Activated T-helper 1 cell treated with anti-CD3 and anti-CD28 coated beads, Interleukin-12 subunit alpha, Interleukin-12 subunit beta, Interleukin-2, Interleukin-4 antibody, amounts not matched to agents 30 ng/mL and 10 ng/mL and 1 ng/mL, durations not matched to agents 14 hours and 24 hours and 36 hours (primary cell): ENCODE measurements around the gene PALM. TPM values are rescaled to one million over a fixed set of nuclear protein-coding genes. Genes with fewer than 3 reads are reported as not detected.
"Not testable (repeated sequence)": the region's sequence is repeated elsewhere in the genome, so short reads cannot be mapped to it uniquely, and the experiment has no call there.

Experiments
- DNase-seq: peaks from one replicate; pipeline ENCODE4 v3.0.0; 2021; ENCODE audit warnings: low spot score
- H3K27ac Mint-ChIP-seq: one replicate; pipeline ENCODE4 v1.8.0; 2021; ENCODE audit warnings: mild to moderate bottlenecking, mixed read lengths
- H3K27me3 Mint-ChIP-seq: one replicate; pipeline ENCODE4 v1.8.0; 2022; ENCODE audit warnings: mild to moderate bottlenecking, moderate library complexity, mixed read lengths; ENCODE audit not compliant: insufficient read depth
- H3K36me3 Mint-ChIP-seq: one replicate; pipeline ENCODE4 v1.8.0; 2021; ENCODE audit warnings: low read depth, mixed read lengths
- H3K4me1 Mint-ChIP-seq: one replicate; pipeline ENCODE4 v1.8.0; 2021; ENCODE audit warnings: low read depth, mixed read lengths
- H3K4me3 Mint-ChIP-seq: one replicate; pipeline ENCODE4 v1.8.0; 2021; ENCODE audit warnings: mild to moderate bottlenecking, moderate library complexity, mixed read lengths
- H3K9me3 Mint-ChIP-seq: one replicate; pipeline ENCODE4 v1.8.0; 2021; ENCODE audit warnings: mixed read lengths
- intact Hi-C: fragments of 100-400 bp; cut with micrococcal nuclease; formaldehyde crosslinking; loops from one replicate; pipeline ENCODE4 v1.15.1; 2024
- total RNA-seq: library from RNA; stranded (reverse); gene quantifications from 2 replicates; pipeline ENCODE4 v1.2.3, GENCODE V29; 2022

The PALM gene
- total RNA-seq, 1 donor from 2014 or later = 0.18 TPM

DNA sequence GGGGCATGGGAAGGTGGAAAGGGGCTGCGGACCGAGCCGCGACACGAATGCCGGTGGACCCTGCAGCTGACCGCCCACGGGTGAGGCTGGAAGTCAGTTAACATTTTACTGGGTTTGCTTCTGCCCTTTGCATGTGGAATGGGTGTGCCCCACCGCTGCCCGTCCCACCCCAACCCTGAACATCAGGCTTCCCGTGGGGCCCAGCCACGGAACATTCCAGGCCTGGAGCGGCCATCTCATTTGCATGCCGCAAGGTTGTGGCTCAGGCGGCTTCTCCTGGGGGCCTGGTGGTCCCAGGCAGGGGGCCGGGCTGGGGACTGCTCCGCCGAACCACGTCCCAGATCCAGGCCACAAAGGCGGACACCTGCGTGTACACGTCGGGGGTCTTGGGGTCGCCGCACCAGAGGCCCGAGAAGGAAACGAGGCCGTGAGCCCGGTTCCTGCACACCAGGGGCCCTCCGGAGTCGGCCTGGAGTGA is 23.2 kb upstream of the PALM start:
- H3K4me1 Mint-ChIP-seq = no peaks in the 10 kb centered on the region
- H3K27me3 Mint-ChIP-seq = no peaks in the 10 kb centered on the region
- H3K4me3 Mint-ChIP-seq = no peak overlapping the region
- intact Hi-C loops = loop anchor here (10.0 kb wide), 1 partner anchor 559 kb away; the partner anchor contains the start of genes ATP5F1D and MIDN
- H3K27ac Mint-ChIP-seq = no peak overlapping the region
- no peak for DNase-seq
- no peaks in the 10 kb centered on the region for H3K9me3 Mint-ChIP-seq
- H3K36me3 Mint-ChIP-seq = no peaks in the 10 kb centered on the region

DNA sequence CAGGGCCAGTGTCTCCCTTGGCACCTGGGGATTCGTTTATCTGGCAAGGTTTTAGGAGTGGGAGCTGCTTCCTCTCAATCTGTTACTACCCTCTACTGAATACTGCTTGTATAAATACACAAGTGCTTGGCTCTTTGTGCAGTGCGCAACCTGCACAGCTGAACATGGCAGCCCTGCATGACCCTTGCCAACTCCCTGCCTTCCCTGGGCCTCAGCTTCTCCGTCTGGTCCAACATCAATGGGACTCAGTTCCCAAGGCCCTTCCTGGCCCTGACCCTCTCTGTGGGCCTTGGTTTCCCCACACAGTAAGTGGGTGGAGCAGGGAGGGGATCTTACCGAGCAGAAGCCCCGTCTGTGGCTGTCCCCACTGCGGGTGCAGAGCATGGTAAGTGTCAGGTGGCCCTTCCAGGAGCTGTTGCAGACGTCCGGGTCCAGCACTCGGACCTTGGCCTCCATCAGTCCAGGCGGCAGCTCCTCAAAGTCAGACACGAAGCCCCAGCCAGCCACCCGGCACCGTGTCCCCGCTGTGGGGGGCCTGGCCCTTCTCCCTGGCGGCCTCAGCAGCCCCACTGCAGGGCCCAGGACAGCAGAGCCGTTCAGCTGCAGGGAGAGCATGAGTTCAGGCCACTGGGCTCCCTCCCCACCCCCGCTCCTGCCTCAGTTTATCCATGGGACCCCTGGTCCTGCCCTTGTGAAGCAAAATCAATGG is 22.0 kb upstream of the PALM start:
- Mint-ChIP-seq H3K27ac (no peak overlapping the region), H3K27me3 (no peaks in the 10 kb centered on the region), H3K4me3 (no peak overlapping the region), H3K36me3 (no peaks in the 10 kb centered on the region), H3K9me3 (no peaks in the 10 kb centered on the region), H3K4me1 (no peaks in the 10 kb centered on the region)
- DNase-seq = no peak
- intact Hi-C loops = loop anchor here (10.0 kb wide), 1 partner anchor 558 kb away; the partner anchor contains the start of genes ATP5F1D and MIDN

DNA sequence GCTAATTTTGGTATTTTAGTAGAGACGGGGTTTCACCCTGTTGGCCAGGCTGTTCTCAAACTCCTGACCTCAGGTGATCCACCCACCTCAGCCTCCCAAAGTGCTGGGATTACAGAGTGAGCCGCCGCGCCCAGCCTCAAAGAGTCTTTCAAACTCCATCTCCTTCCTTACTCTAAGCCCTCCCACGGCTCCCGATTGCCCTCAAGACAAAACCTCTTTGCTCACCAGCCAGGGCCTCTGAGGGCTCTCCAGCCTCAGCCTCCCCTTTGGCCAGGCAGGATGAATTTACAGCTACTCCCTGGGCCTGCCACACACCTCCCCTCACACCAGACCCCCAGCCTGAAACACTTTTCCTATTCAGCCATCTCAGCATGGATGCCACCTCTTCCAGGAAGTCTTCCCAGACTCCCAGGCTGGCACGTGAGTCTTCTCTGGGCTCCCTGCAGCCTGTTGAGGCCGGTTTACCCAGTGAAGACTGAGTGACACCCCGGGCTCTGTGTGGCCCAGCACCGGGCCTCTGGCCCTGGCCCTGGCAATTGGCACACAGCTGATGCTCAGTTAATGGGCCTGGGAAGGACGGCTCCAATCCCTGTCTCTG is 21.1 kb upstream of the PALM start:
- no peaks in the 10 kb centered on the region for H3K9me3 Mint-ChIP-seq
- H3K27ac Mint-ChIP-seq = no peak overlapping the region
- intact Hi-C loops = loop anchor here (10.0 kb wide), 1 partner anchor 557 kb away; the partner anchor contains the start of genes ATP5F1D and MIDN
- H3K36me3 Mint-ChIP-seq = no peaks in the 10 kb centered on the region
- no peak for DNase-seq
- H3K27me3 Mint-ChIP-seq = no peaks in the 10 kb centered on the region
- no peaks in the 10 kb centered on the region for H3K4me1 Mint-ChIP-seq
- no peak overlapping the region for H3K4me3 Mint-ChIP-seq

DNA sequence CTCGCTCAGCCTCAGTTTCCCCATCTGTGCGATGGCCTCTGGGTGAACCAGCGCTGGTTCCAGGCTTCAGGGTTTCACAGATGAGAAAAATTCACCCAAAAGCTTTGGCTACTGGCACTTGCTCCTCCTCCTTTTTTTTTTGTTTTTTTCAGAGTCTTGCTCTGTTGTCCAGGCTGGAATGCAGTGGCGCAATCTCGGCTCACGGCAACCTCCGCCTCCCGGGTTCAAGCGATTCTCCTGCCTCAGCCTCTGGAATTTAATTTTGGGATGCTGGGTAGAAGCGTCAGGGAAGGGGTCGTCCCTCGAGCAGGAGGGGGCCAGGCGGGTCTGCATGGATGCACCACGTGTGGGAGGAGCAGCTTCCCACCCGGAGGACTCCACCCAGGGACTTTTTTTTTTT is 20.5 kb upstream of the PALM start:
- H3K4me1 Mint-ChIP-seq = no peaks in the 10 kb centered on the region
- intact Hi-C loops = loop anchor here (10.0 kb wide), 1 partner anchor 557 kb away; the partner anchor contains the start of genes ATP5F1D and MIDN
- H3K9me3 Mint-ChIP-seq = no peaks in the 10 kb centered on the region
- H3K27me3 Mint-ChIP-seq = no peaks in the 10 kb centered on the region
- H3K4me3 Mint-ChIP-seq = no peak overlapping the region
- no peaks in the 10 kb centered on the region for H3K36me3 Mint-ChIP-seq
- DNase-seq = no peak
- H3K27ac Mint-ChIP-seq = no peak overlapping the region

DNA sequence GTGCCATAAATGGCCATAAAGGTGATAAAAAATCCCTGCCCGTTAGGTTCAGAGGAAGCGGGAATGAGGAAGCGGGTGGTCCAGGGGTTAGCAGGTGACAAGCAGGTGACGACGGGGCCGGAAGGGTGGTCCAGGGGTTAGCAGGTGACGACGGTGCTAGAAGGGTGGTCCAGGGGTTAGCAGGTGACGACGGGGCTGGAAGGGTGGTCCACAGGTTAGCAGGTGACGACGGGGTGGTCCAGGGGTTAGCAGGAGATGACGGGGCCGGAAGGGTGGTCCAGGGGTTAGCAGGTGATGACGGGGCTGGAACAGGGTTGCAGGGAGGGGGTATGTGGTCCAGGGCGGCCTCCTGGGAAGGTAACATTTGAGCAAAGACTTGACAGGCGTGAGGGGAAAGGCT is 19.7 kb upstream of the PALM start:
- H3K4me3 Mint-ChIP-seq = no peak overlapping the region
- no peak for DNase-seq
- H3K27ac Mint-ChIP-seq = no peak overlapping the region
- H3K4me1 Mint-ChIP-seq = no peaks in the 10 kb centered on the region
- H3K36me3 Mint-ChIP-seq = no peaks in the 10 kb centered on the region
- intact Hi-C loops = loop anchor here (10.0 kb wide), 1 partner anchor 556 kb away; the partner anchor contains the start of genes ATP5F1D and MIDN
- no peaks in the 10 kb centered on the region for H3K9me3 Mint-ChIP-seq
- no peaks in the 10 kb centered on the region for H3K27me3 Mint-ChIP-seq

DNA sequence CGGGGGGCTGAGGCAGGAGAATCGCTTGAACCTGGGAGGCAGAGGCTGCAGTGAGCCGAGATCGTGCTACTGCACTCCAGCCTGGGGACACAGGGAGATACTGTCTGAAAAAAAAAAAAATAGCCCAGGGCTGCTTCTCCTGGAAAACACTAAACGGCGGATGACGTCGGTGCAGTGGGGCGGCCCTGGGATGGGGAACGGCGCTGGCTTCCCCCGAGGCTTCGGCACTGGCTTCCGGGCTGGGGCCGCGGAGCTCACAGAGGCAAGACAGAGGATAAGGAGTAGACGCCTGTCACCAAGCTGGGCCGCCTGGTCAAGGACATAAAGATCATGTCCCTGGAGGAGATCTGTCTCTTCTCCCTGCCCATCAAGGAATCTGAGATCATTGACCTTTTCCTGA is 18.5 kb upstream of the PALM start:
- no peaks in the 10 kb centered on the region for H3K4me1 Mint-ChIP-seq
- intact Hi-C loops = no loop called here
- H3K27me3 Mint-ChIP-seq = peaks cover 7% of the 10 kb centered on the region
- no peaks in the 10 kb centered on the region for H3K36me3 Mint-ChIP-seq
- no peak overlapping the region for H3K4me3 Mint-ChIP-seq
- H3K27ac Mint-ChIP-seq = no peak overlapping the region
- DNase-seq = no peak
- no peaks in the 10 kb centered on the region for H3K9me3 Mint-ChIP-seq

DNA sequence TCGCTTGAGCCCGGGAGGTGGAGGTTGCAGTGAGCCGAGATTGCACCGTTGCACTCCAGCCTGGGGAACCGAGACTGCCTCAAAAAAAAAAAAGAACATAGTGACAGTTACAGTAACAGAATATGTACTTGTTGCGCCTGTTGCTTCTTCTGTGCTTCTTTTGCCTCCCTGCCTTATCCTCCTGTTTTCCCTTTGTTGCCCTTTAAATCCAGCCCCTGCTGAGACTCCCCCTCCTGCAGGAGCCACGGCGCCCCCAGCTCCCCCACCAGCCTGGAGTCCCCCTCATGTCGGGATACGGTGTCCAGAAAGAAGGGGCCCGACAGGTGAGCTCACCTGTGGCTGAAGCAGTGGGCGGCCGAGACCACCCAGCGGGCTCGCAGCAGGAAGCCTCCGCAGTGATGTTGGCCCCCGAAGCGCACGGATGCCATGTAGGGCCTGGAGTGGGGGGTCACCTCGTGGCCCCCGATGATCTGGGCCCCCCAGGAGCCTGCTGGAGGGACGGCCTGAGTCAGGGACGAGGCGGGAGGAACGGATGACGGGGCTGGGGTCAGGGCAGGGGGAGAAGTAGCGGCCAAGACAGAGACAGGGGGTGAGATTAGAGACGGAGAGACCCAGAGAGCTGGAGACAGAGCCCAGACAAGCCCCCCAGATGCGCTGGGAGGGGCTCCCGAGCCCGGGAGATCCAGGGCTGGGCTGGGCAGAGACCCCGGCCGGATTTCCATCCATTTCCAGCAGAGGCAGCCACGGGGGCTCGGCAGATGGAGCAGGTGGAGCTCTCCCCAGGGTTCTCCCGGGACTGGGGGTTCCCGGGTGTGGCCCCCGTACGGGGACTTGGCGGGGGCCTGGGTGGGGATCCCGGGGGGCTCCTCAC is 14.0 kb upstream of the PALM start:
- H3K27me3 Mint-ChIP-seq = peaks cover 11% of the 10 kb centered on the region
- H3K4me1 Mint-ChIP-seq = no peaks in the 10 kb centered on the region
- no peak overlapping the region for H3K27ac Mint-ChIP-seq
- H3K36me3 Mint-ChIP-seq = no peaks in the 10 kb centered on the region
- intact Hi-C loops = no loop called here
- no peak overlapping the region for H3K4me3 Mint-ChIP-seq
- DNase-seq = no peak
- no peaks in the 10 kb centered on the region for H3K9me3 Mint-ChIP-seq

DNA sequence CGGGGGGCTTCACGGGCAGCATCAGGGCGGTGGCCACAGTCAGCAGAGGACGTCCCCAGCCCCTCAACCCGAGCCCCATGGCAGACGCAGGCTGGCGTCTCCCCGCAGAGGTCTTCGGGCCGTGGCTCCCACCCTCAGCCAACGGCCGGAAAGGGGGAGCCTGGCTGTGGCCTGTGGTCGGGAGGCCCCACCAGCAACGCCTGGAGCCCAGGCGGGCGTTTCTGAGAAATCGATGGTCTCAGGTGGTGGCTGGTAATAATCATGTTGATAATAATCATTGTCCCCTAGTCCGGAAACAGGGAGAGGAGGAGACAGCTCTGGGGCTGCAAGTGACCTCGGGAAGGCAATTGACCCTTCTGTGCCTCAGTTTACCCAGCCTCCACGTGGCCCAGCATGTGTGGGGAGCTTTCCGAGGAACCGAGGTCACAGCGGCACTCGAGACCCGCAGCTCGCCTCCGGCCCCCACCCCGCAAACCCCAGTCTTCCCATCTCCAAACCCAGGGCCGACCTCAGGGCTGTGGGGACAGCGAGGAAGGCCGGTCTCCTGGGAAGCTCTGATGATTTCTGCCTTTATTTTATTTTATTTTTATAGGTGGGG is 13.3 kb upstream of the PALM start, which contains the start of gene PRSS57:
PRSS57 (minus strand) TSS at position 101 of the 598 bp plus-strand sequence; CDS start at position 79, 22 bp downstream.
- no peaks in the 10 kb centered on the region for H3K9me3 Mint-ChIP-seq
- H3K4me3 Mint-ChIP-seq = no peak within 1 kb of the TSS

DNA sequence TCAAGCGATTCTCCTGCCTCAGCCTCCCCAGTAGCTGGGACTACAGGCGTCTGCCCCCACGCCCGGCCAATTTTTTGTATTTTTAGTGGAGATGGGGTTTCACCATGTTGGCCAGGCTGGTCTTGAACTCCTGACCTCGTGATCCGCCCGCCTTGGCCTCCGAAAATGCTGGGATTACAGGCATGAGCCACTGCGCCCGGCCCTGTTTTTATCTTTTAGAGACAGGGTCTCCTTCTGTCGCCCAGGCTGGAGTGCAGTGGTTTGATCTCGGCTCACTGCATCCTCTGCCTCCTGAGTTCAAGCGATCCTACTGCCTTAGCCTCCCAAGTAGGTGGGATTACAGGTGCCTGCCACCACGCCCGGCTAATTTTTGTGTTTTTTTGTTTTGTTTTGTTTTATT is 10.2 kb upstream of the PALM start:
- peaks cover 17% of the 10 kb centered on the region for H3K27me3 Mint-ChIP-seq
- H3K27ac Mint-ChIP-seq, intact Hi-C loops, H3K4me1 Mint-ChIP-seq, H3K36me3 Mint-ChIP-seq, DNase-seq, H3K9me3 Mint-ChIP-seq, H3K4me3 Mint-ChIP-seq: not testable (repeated sequence)

More for the DNA sequence above, 13.3 kb upstream of the PALM start, which contains the start of gene PRSS57:
- intact Hi-C loops = no loop called here
- Mint-ChIP-seq H3K4me1 (no peaks in the 10 kb centered on the region), H3K27me3 (peaks cover 11% of the 10 kb centered on the region), H3K36me3 (no peaks in the 10 kb centered on the region), H3K27ac (no peak within 1 kb of the TSS)
- DNase-seq = no peak

DNA sequence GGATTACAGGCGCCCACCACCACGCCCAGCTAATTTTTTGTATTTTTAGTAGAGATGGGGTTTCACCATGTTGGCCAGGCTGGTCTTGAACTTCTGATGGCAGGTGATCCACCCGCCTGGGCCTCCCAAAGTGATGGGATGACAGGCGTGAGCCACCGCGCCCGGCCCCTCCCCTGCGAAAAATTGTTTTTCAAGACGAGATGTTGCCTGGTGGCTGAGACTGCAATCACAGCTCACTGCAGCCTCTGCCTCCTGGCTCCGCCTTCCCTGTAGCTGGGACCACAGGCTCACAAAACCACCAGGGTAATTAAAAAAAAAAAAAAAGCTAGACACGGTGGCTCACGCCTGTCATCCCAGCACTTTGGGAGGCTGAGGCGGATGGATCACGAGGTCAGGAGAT is 8.8 kb upstream of the PALM start:
- intact Hi-C loops, H3K4me3 Mint-ChIP-seq: not testable (repeated sequence)

DNA sequence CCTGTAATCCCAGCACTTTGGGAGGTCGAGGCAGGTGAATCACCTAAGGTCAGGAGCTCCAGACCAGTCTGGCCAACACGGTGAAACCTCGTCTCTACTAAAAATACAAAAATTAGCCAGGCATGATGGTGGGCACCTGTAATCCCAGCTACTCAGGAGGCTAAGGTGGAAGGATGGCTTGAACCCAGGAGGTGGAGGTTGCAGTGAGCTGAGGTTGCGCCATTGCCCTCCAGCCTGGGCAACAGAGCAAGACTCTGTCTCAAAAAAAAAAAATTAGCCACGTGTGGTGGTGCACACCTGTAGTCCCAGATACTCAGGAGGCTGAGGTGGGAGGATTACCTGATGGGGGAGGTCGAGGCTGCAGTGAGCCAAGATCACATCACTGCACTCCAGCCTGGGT is 5.9 kb upstream of the PALM start:
- not testable (repeated sequence) for H3K4me3 Mint-ChIP-seq, H3K4me1 Mint-ChIP-seq, DNase-seq, H3K36me3 Mint-ChIP-seq, H3K27ac Mint-ChIP-seq, H3K9me3 Mint-ChIP-seq
- H3K27me3 Mint-ChIP-seq = peaks cover 24% of the 10 kb centered on the region
- intact Hi-C loops = loop anchor here (1.0 kb wide), 1 partner anchor 23 kb away; no protein-coding TSS in a partner anchor

More for the DNA sequence above, 8.8 kb upstream of the PALM start:
- H3K27me3 Mint-ChIP-seq = peaks cover 10% of the 10 kb centered on the region
- not testable (repeated sequence) for H3K9me3 Mint-ChIP-seq, H3K4me1 Mint-ChIP-seq, H3K27ac Mint-ChIP-seq, H3K36me3 Mint-ChIP-seq, DNase-seq

DNA sequence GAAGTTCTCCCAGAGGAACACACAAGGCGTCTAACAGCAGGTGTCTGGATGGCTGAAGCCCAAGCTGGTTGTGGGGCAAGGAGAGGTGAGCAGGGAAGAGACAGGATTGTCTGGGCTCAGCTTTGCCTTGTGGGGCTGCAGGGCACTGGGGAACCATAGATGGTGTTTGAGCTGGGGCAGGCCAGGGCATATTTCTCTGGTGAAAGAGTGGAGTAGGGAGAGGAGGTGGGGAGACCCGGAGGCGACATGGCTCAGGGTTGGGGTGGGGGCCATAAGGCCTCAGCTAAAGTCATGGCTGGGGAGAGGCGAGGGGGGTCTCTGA is 5.4 kb upstream of the PALM start:
- Mint-ChIP-seq H3K4me3 (no peak overlapping the region), H3K27ac (no peak overlapping the region)

More for the DNA sequence above, 5.4 kb upstream of the PALM start:
- H3K9me3 Mint-ChIP-seq = no peaks in the 10 kb centered on the region
- no peaks in the 10 kb centered on the region for H3K4me1 Mint-ChIP-seq
- intact Hi-C loops = loop anchor here (1.0 kb wide), 1 partner anchor 23 kb away; no protein-coding TSS in a partner anchor
- peaks cover 2% of the 10 kb centered on the region for H3K36me3 Mint-ChIP-seq
- no peak for DNase-seq
- peaks cover 28% of the 10 kb centered on the region for H3K27me3 Mint-ChIP-seq
